T-helper 1 cell treated with Interleukin-12 subunit alpha and Interleukin-12 subunit beta and Interleukin-4 antibody, amounts not matched to agents 30 ng/mL and 1 ng/mL, for 36 hours (primary cell): ENCODE results near the gene IGSF1. TPM values are rescaled to one million over a fixed set of nuclear protein-coding genes. Genes with fewer than 3 reads are reported as not detected.

Experiments
- intact Hi-C: fragments of 100-400 bp; cut with micrococcal nuclease; formaldehyde crosslinking; loops from one replicate; pipeline ENCODE4 v1.15.1; 2024
- total RNA-seq: library from RNA; stranded (reverse); gene quantifications from 2 replicates; pipeline ENCODE4 v1.2.3, GENCODE V29; 2022

The IGSF1 gene, protein sequence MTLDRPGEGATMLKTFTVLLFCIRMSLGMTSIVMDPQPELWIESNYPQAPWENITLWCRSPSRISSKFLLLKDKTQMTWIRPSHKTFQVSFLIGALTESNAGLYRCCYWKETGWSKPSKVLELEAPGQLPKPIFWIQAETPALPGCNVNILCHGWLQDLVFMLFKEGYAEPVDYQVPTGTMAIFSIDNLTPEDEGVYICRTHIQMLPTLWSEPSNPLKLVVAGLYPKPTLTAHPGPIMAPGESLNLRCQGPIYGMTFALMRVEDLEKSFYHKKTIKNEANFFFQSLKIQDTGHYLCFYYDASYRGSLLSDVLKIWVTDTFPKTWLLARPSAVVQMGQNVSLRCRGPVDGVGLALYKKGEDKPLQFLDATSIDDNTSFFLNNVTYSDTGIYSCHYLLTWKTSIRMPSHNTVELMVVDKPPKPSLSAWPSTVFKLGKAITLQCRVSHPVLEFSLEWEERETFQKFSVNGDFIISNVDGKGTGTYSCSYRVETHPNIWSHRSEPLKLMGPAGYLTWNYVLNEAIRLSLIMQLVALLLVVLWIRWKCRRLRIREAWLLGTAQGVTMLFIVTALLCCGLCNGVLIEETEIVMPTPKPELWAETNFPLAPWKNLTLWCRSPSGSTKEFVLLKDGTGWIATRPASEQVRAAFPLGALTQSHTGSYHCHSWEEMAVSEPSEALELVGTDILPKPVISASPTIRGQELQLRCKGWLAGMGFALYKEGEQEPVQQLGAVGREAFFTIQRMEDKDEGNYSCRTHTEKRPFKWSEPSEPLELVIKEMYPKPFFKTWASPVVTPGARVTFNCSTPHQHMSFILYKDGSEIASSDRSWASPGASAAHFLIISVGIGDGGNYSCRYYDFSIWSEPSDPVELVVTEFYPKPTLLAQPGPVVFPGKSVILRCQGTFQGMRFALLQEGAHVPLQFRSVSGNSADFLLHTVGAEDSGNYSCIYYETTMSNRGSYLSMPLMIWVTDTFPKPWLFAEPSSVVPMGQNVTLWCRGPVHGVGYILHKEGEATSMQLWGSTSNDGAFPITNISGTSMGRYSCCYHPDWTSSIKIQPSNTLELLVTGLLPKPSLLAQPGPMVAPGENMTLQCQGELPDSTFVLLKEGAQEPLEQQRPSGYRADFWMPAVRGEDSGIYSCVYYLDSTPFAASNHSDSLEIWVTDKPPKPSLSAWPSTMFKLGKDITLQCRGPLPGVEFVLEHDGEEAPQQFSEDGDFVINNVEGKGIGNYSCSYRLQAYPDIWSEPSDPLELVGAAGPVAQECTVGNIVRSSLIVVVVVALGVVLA (N-terminal part only)
- total RNA-seq: not detected in 2 replicates

DNA sequence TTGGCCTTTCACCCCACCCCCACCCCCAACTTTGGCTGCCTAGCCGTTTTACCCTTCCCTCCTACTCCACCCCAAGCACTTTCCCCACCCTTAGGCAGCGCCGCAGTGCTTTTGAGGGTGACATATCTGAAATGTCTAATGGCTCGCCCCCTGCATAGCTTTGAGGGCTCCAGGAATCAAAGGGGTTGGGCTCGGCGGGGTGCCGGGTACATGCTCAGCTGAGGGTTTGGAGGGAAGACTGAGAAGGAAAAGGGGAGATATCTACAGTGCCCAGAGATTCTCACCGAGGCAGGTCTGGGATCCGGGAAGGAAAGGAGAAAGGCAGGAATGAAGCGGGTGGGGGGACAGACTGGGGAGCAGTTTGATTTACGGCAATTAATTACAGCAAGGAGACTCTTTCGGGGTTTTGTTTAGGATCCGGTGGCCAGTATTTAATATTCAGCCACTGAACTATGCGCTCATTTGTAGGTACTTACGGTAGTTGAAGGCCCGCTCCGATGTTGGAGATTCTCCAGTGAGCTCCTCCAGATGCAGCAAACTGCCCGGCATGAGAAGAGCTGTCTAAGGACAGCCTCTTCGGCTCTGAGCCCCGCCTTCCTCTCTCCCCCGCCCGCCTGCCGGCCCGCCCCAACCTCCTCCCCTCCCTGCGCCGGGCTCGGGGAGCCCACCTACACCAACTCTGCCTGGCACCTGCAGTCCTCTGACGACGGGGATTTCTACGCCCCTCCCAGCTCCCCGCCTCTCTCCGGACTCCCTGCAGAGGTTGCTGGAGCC is at the start of gene IGSF1:
Gene IGSF1 (minus strand): TSS at position 569 of the 774 bp plus-strand sequence. CDS start 2,632 bp downstream, outside the sequence.
- intact Hi-C loops: no loop called here

DNA sequence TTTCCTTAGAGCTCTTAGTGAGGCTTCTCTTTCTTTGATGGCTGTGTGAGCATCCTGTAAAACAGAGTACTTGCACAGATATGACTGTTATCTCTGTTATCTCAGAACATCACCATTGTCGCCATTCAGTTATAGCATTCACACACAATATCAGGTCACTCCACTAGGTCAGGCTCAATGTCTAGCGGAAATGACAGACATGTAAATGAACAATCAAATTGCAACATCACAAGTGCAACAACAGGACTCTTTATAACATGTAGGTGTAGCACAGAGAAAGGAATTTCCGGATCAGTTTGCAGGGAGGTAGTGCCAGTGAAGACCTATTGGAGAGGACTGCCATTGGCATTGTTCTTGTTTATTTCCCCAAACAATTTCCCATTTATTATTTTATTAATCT is 43.2 kb upstream of the IGSF1 start:
- intact Hi-C loops: no loop called here

DNA sequence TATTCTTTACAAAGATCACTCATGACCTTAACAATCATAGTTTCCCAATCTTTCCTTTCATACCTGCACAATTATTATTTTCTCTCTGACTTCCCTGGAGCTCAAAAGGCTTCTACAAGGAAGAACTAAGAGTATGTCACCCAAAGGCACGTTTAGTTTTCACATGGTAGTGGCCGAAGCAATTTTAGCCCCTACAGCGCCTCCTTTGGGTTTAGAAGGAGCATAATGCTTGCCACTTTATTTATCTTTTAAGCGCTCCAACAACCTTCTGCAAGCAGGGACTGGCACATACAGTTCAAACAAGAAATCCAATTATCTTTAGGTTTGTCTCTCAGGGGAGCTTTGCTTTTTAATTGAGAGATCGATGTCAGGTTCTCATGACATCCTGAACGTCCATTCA is 42.0 kb upstream of the IGSF1 start:
- intact Hi-C loops: no loop called here

DNA sequence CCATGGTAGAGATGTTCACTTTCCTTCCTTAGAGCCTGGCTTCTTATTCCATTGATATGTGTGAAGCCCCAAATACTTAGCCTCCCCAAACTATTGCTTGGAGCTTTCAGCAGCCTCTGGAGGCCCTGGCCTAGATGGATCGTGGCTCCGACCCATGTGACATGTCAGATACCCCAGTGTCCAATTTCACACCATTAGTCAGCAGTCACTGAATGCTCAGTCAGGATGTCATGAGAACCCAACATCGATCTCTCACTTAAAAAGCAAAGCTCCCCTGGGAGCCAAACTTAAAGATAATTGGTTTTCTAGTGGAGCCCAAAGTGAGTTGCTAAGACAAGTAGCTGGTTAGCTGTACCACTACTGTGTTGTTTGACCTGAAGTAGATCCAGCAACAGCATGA is 41.6 kb upstream of the IGSF1 start:
- intact Hi-C loops: no loop called here

DNA sequence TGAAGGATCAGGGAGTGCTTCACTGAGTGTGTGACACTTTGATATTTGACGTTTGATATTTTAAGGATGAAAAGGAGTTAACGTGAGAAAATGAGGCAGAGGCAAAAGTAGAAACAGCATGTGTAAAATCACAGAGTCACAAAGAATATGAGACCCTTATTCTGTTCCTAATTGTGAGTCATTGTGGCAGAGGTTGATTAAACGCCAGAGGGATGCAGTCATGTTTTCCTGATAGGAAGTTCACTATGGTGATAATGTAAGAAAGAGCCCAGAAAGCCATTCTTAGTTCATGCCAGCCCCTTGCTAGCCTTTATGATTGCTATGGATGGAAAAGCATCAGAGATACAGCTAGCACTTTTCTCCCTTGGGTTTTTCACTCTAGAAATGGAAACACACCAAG is 33.5 kb upstream of the IGSF1 start:
- intact Hi-C loops: no loop called here

DNA sequence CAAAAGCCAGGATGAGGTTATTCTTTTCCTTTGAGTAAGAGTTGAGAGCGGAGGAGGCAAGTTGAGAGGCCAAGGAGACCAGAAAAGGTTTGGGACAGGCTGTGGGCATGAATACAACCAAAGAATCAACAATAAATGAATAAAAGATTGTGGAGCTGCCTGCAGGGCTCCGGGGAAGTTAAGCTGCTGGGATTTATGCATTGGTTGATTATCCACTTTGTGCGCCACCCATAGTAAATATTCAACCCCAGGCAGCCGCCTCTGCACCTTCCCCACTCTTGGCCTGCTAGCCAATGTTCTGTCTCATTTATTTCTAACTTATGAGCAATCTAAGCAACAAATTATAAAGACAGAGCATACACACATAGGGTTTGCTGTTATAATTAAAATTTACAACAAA is 28.2 kb upstream of the IGSF1 start:
- intact Hi-C loops: no loop called here

DNA sequence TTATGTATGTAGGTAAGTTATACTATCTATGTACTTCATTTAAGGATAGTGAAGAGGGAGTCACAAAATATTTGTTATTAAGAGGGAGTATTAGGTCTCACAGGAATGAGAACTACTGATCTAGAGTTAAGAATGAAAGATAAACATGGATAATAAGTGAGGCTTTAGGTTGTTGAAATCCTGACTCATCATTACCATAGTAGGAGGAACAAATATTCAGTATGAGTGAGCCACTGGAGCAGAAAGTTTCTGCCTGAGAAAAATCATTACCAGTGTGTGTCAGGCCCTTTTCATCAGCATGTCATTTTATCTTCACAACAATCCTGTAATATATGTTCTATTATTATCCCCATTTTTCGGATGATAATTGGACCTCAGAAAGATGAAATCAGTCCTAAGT is 27.2 kb upstream of the IGSF1 start:
- intact Hi-C loops: no loop called here

DNA sequence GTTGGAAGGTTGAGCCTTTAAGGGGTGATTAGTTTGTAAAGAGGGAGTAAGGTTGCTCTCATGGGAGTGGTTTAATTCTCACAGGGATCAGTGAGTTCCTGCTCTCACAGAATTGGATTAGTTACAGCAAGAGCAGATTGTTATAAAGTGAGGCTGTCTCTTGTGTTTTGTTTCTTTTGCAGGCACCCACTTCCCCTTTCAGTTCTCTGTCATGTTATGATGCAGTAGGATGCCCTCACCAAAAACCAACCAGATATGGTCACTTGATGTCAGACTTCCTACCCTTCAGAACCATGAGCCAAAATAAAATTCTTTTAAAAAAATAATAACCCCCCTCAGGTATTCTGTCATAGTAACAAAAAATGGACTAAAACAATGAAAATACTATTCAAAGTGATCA is 19.9 kb upstream of the IGSF1 start:
- intact Hi-C loops: no loop called here

DNA sequence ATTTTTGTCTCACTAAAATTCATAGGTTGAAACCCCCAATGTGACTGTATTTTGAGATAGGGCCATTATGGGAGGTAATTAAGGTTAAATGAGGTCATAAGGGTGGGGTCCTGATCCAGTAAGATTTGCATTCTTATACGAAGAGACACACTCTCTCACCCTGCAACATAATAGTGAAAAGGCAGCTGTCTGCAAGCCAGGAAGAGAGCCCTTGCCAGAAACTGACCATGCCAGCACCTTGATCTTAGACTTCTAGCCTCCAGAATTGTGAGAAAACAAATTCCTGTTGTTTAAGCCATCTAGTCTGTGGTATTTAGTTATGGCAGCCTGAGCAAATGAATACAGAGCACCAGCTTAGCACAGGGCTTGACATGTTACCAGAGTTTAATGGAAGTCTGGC is 17.5 kb upstream of the IGSF1 start:
- intact Hi-C loops: no loop called here

DNA sequence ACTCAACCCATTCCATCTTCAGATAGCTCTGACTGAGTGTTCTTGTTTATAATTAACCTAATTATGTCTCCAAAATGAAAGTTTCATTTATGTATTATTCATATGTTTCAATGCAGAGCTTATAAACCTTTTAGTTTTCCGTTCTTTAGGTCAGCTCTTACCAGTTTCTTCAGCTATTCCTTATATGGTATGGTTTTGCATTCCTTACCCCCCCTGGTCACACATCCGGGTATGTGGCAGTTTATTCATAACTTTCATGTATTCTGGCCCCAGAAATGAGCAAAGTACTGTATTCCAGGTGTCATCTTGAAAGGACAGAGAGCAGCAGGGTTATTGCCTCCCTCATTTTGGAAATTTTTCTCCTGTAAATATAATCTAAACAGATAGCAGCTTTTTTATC is 16.8 kb upstream of the IGSF1 start:
- intact Hi-C loops: no loop called here

DNA sequence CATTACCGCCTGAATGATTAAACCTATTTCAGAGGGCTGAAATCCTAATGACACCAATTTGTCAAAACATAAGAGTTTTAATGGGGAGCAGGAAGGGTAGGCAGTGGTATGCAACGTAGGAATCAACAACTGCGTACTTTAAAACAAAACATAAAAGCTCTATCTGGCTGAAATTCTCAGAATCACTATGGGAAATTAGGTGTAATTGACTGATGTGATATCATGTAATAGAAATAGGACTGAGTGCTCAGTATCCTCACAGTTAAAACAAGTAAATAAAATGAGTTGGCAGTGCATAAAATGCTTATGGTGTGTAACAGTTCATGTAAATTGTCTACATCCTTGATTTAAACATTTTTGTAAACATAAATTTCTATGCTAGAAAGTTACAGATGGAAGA is 13.6 kb upstream of the IGSF1 start:
- intact Hi-C loops: no loop called here

DNA sequence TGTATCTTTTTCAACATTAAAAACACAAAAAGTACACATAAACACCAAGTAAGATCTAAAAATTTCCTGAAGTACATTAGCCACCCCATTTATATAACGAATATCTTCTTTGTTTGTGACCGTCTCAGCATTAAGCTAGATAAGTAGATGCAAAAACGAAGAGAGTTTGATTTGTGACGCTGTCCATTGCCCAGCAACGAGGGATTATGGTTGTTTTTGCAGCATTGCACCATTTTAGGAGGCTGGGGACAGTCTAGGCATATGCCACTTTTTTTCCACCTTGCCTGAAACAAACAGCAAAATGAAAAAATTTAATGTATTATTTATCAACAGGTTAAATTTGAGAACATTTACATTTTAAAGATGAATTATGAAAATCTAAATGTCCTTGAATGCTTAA is 12.0 kb upstream of the IGSF1 start:
- intact Hi-C loops: no loop called here

DNA sequence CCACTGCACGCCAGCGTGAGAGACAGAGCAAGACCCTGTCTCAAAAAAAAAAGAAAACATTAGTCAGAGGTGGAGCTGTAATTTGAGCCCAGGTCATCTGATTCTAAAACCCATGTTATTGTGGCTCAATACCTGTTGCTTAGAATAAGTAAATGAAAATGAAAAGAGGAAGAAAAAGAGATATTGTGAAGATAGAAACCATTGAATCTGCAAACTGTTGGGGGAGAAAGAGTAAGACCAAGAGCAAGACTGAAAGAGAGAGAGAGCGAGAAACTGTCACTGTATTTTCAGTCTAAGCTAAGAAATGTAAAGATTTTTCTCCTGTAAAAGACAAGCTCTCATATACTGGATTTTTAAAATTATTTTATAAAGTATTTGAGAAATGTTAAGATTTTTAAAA is 9.7 kb upstream of the IGSF1 start:
- intact Hi-C loops: no loop called here

DNA sequence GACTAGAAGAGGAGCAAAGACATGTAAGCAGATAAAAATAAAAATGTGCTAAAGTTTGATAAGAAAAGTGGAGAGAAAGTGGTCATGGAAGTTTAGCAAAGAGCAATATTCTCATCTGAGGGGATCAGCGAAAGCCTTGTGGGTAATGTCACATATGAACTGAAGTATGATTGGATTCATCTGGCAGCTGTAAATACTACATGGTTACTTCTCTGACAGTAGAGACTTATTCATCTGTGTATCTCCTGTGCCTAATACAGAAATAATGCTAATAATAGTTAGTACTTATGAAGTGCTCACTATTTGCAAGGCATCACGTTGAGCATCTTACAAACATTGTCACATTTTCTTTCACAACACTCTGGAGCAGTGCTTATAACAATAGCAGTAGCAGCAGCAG is 8.9 kb upstream of the IGSF1 start:
- intact Hi-C loops: no loop called here

DNA sequence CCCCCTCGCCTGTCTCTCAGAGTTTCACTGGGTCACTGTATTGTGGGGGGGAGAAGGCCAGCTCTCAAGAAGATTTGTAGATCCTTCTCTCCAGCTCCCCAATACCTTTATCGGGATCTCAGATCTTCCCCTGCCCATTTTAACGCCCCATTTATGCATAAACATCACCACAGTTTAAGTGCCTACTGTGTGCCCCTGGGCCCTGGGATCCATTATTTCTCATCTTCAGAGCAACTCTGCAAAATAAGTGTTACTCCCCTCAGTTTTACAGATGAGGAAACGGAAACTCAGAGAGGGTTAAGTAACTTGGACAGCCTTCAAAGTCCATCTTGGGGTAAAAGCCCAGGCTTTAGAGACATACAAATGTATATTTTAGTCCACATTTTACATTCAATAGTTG is 421 bp upstream of the IGSF1 start:
- intact Hi-C loops: no loop called here

DNA sequence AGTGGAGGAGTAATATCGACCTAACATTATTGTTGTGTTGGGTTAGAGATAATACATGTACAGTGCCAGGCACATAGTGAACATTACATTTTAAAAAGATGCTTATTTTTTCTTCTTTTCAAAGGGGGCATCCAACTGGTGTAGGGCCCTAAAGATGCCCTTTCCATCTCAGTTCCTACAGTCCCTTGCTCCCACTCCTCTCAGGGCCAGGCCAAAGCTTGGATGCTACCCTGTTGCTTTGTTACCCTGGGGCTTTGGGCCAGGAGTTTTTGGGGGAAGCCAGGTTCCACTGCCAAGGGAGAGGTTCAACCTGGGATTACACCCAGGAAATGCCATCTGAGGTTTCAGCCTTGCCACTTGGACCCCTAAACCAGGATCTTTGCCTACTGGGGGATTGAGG is 918 bp downstream of the IGSF1 start:
- intact Hi-C loops: no loop called here

DNA sequence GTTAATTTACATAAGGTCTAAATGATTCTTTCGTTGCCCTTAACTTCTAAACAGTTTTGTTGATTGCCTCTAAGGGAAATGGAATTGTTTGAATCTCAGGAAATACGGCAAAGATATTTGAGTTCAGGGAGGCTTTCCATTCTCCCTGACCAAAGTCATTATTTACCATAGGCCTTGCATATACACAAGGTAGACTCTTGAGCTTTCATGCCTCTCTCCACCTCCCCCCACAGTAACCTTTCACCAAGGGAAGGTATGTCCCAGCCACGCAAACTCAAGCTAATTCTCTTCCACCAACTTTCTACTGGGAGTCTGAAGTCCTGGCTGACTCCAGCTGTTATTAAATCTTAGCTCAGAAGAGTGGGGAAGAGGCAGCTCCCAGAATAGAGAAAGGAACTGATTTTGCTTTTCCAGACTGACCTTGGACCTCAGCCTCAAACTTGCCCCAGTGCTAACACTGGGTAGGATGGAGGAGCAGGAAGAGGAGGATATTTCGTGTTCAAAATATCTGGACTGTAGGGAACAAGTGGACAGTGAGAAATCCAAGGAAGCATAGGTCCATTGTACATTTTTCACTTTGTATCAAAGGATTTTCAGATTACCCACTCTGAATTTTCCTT is 1.4 kb downstream of the IGSF1 start:
- intact Hi-C loops: no loop called here

DNA sequence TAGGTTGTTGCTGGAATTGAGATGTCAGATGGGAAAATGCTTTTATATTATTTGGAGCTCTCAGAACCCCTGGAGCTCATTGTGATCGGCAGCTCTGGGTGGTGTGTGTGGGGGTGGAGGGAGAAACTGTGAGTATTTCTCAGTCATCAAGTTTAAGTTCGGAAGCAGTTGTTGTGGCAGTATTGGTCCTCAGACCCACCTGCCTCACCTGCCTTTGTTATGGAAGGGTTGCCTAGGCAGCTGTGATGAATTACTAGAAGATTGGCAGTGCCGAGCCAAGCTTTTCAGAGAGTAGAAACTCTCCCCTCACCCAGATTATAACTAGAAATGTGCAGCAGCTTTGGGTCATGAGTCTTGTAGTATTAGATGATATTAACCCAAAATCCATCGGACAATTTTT is 9.5 kb downstream of the IGSF1 start:
- intact Hi-C loops: no loop called here

DNA sequence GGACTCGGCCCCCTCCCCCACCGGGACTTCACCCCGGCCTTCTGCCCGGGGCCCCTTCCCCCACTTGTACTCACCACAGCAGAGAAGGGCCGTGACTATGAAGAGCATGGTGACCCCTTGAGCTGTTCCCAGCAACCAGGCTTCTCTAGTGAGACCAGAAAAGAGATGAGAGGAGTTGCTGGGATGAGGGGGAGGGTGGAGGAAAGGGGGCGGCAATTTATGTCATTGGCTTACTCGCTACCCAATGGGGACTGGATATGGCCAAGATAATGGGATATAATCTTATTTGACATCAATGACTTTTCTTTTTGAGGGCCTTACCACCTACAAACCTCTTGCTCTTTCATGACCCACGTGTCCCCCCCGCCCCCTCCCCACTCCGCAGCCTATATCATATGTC is 9.9 kb downstream of the IGSF1 start:
- intact Hi-C loops: no loop called here

DNA sequence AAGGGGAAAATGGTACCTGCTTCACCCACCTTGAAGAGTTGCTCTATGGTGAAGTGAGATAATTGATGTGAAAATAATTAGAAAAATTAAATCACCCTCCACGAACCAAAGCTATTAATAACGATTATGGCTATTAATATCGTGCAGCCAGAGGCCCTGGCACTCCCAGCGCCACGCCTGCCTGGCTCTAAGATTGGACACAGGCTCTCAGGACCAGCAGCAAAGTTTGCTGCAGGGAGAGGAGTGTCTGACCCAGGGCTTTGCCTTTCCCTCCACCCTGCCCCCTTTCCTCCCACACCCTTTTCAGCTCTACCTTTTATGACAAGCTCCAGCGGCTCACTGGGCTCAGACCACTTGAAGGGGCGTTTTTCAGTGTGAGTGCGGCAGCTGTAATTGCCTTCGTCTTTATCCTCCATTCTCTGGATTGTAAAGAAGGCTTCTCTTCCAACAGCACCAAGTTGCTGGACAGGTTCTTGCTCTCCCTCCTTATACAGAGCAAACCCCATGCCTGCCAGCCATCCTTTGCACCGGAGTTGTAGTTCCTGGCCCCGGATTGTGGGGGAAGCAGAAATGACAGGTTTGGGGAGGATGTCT is 11.5 kb downstream of the IGSF1 start:
- intact Hi-C loops: no loop called here
